ENCODE results near the gene CAMK2G.

Gene CAMK2G

GRCh38 chr10:73902351-73902750 lies 28.0 kb upstream of the CAMK2G start (continued):
- TF ChIP-seq OSR1 (CRISPR knock-in tag; IDR thresholded peaks at IDR 0.05) (no peak), SNAI2 (CRISPR knock-in tag; IDR thresholded peaks at IDR 0.05) (no peak)

- no peak for ATAC-seq
- TF ChIP-seq ZNF565 (CRISPR knock-in tag; conservative IDR thresholded peaks at IDR 0.05; ENCODE audit: low read depth) (no peak), ZNF8 (CRISPR knock-in tag; IDR thresholded peaks at IDR 0.05) (no peak), TOX (CRISPR knock-in tag; IDR thresholded peaks at IDR 0.05; ENCODE audit: borderline replicate concordance) (no peak), OSR1 (CRISPR knock-in tag; IDR thresholded peaks at IDR 0.05) (no peak), CSDC2 (CRISPR knock-in tag; IDR thresholded peaks at IDR 0.05) (no peak), BACH2 (CRISPR knock-in tag; IDR thresholded peaks at IDR 0.05; ENCODE audit: borderline replicate concordance) (no peak), ZNF70 (CRISPR knock-in tag; IDR thresholded peaks at IDR 0.05) (no peak), SNAI2 (CRISPR knock-in tag; IDR thresholded peaks at IDR 0.05) (no peak), RARB (CRISPR knock-in tag; IDR thresholded peaks at IDR 0.05) (no peak), PPARA (CRISPR knock-in tag; IDR thresholded peaks at IDR 0.05; ENCODE audit: borderline replicate concordance) (no peak)
These were observed 26.9 kb upstream of the CAMK2G start for GRCh38 chr10:73901261-73901660.

GRCh38 chr10:73900064-73900463 lies 25.7 kb upstream of the CAMK2G start:
- TF ChIP-seq ZC3H10 (CRISPR knock-in tag; IDR thresholded peaks at IDR 0.05) (no peak), TCF4 (CRISPR knock-in tag; IDR thresholded peaks at IDR 0.05; ENCODE audit: borderline replicate concordance) (no peak), ARNTL (CRISPR knock-in tag; IDR thresholded peaks at IDR 0.05; ENCODE audit: borderline replicate concordance, low read depth) (no peak), POU6F1 (CRISPR knock-in tag; IDR thresholded peaks at IDR 0.05; ENCODE audit: borderline replicate concordance, low read depth) (no peak), GLIS3 (CRISPR knock-in tag; IDR thresholded peaks at IDR 0.05) (no peak), CSDC2 (CRISPR knock-in tag; IDR thresholded peaks at IDR 0.05) (no peak), ZFP3 (CRISPR knock-in tag; IDR thresholded peaks at IDR 0.05) (no peak), ZFP30 (CRISPR knock-in tag; IDR thresholded peaks at IDR 0.05) (no peak), BACH2 (CRISPR knock-in tag; IDR thresholded peaks at IDR 0.05; ENCODE audit: borderline replicate concordance) (no peak)
- no peak for ATAC-seq

- TF ChIP-seq OSR1 (CRISPR knock-in tag; IDR thresholded peaks at IDR 0.05) (no peak), CSRNP3 (CRISPR knock-in tag; IDR thresholded peaks at IDR 0.05) (no peak), ZC3H10 (CRISPR knock-in tag; IDR thresholded peaks at IDR 0.05) (no peak), CREB5 (CRISPR knock-in tag; IDR thresholded peaks at IDR 0.05; ENCODE audit: low read depth) (no peak), ZNF70 (CRISPR knock-in tag; IDR thresholded peaks at IDR 0.05) (no peak), TOX (CRISPR knock-in tag; IDR thresholded peaks at IDR 0.05; ENCODE audit: borderline replicate concordance) (no peak; the same call in 1 of the 2 replicates), GLIS3 (CRISPR knock-in tag; IDR thresholded peaks at IDR 0.05) (no peak), SNAI2 (CRISPR knock-in tag; IDR thresholded peaks at IDR 0.05) (no peak), BACH2 (CRISPR knock-in tag; IDR thresholded peaks at IDR 0.05; ENCODE audit: borderline replicate concordance) (no peak), TSHZ2 (CRISPR knock-in tag; IDR thresholded peaks at IDR 0.05) (no peak), POU6F1 (CRISPR knock-in tag; IDR thresholded peaks at IDR 0.05; ENCODE audit: borderline replicate concordance, low read depth) (no peak), ESRRG (CRISPR knock-in tag; IDR thresholded peaks at IDR 0.05) (no peak), CSDC2 (CRISPR knock-in tag; IDR thresholded peaks at IDR 0.05) (no peak), ZFP30 (CRISPR knock-in tag; IDR thresholded peaks at IDR 0.05) (no peak)
- peak; percentile 79 for ATAC-seq
These were observed 25.1 kb upstream of the CAMK2G start for GRCh38 chr10:73899423-73899822.
